HG03558 (cell line): ENCODE measurements around the gene ITPKB.
"Not testable (repeated sequence)": the region's sequence is repeated elsewhere in the genome, so short reads cannot be mapped to it uniquely, and the experiment has no call there.

Experiments used
- ATAC-seq: cut with Tn5 transposase; IDR thresholded peaks from one replicate; pipeline ENCODE4 v1.9.1; 2021; ENCODE audit warnings: moderate number of reproducible peaks; ENCODE audit not compliant: unreplicated experiment; ENCODE audit errors: extremely low read depth

ITPKB gene

GRCh38 chr1:226608699-226609505 lies 130.2 kb downstream of the ITPKB start:
- ATAC-seq = no peak

DNA sequence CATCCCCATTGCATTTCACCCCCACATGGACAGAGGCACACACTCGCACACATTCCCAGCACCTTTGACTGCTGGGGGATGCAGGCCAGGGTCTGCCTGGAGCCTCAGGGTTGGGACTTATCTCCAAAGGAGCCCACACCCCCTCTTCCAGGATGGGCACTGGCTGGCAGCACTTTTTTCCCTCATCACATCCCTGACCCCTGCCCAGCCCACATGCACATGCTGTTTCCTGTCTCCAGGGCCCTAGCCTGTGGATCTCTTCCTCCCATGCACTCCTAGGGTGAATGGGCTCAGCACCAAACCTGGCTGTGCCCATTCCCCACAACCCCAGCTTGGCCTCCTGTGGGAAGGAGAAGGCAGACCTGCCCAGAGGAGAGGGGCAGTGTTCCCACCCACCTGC lies 131.3 kb downstream of the ITPKB start:
- ATAC-seq = no peak

- no peak for ATAC-seq
These were observed 131.8 kb downstream of the ITPKB start for GRCh38 chr1:226607268-226607660.

- no peak for ATAC-seq
These were observed 132.5 kb downstream of the ITPKB start for GRCh38 chr1:226606311-226607267.

DNA sequence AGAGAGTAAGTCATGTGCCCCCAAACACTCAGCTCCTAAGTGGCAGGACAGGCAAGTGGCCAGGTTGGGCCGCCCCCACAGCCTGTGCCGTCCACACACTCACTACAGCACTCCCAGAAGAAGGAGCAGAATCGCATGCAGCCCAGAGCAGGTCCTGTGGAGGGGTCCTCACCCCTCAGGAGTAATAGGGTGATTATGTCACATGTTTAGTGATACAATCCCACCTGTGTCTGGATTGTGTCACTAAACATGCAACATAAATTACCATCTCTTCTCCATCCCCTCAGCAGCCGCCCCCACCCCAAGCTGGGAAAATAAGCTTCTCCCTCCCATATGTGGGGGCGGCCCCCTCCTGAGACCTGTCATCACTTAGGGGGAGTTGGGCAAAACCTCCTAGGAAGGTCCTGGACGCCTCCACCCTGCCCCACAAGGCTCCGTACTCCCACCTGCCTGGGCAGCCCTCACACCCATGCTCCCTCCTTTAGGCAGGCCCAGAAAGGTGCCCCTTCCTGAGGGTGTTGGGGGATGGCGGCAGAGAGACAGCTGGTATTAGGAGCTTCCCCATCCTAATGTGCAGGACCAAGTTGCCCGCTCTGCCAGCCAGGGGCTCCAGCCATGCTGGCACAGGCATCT lies 133.6 kb downstream of the ITPKB start:
- ATAC-seq = no peak

- no peak for ATAC-seq
These were observed 134.3 kb downstream of the ITPKB start for GRCh38 chr1:226604560-226605317.

- ATAC-seq = no peak
These were observed 135.1 kb downstream of the ITPKB start for GRCh38 chr1:226603858-226604559.

GRCh38 chr1:226603022-226603857 lies 135.8 kb downstream of the ITPKB start:
- ATAC-seq = no peak

DNA sequence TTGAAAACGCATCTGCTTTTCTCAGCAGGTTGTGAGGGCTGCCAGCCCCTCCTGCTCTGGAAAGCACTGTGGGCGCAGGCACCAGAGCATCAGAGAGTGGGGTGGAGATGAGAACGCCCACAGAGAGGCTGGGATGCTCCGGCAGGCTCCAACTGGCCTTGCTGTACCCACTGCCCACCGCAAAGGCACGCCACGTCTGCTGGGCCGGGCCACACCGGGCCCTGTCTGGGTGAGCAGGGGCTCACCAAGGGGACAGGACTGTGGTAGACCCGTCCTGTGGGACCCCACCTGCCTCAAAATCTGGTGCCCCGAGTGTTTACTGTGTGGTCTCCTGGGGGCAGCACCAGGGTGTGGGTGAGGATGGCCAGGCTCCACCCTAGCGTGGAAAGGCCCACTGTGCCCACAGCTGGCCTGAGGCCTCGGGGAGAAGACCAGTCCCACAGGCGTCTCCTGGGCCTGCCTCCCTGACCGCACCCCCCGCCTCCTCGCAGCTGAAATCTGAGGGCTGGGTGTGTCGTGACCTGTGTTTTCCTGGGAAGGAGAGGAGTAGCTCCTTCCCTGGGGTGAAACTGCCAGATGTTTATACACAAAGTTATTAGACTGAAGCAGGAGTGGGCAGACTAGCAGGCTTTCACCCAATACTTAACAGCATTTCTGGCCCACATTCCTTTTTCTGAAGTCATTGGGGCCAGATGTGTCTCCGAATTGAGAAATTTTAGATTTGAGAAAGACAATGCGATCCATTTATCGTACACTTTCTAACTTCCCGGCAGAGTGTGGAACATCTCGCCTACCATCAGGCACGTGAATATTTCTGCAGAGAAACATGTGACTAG lies 136.7 kb downstream of the ITPKB start:
- ATAC-seq = no peak

- no peak for ATAC-seq
These were observed 137.6 kb downstream of the ITPKB start for GRCh38 chr1:226601456-226601855.

GRCh38 chr1:226600254-226600653 lies 138.8 kb downstream of the ITPKB start:
- ATAC-seq = no peak

DNA sequence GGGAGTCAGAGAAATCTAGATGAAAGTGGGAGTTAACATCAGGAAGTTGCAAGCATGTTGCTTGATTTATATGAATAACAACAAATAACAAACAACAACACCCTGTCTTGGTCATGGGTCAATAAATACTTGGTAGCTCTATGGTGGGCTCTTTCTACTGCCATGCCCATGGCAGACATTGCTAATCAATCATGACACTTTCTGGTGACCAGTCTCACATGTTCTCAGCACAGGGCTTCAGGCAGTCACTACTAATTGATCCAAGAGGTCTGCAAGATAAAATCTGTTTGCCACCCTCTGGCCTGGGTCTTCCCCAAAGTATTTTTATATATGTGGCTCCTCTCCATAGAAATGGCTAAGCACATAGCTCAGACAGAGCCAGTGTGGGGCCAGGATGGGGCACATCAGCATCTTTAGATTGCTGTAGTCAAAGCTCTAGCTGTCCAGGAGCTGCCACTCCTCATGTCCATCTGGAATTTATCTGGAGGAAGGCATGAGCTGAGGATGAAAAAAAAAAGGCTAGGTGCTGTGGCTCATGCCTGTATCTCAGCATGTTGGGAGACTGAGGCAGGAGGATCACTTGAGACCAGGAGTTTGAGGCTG lies 139.3 kb downstream of the ITPKB start:
- no peak for ATAC-seq

- not testable (repeated sequence) for ATAC-seq
These were observed 140.1 kb downstream of the ITPKB start for GRCh38 chr1:226598955-226599354.

DNA sequence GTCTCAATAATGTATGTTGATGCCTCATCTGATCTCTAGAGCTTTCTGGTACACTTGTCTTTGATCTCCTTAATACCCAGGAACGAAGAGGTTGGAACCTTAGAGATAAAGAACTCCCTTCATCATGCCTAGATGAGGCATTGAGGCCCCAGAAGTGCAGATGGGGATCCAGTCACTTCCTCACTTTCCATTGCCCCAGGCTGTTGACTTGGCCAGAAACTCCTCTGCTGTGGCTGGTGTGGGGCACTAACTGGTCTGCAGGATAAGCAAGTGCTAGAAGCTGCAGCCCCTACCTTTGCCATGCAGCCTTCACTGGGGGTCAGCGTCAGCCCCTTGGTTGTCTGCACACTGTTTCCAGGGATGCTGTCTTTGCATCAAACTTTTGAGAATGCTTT lies 140.6 kb downstream of the ITPKB start:
- no peak for ATAC-seq

- no peak for ATAC-seq
These were observed 141.2 kb downstream of the ITPKB start for GRCh38 chr1:226597616-226598454.

- ATAC-seq = no peak
These were observed 142.4 kb downstream of the ITPKB start for GRCh38 chr1:226596531-226597165.
